Activated CD8-positive, alpha-beta memory T cell treated with anti-CD3 and anti-CD28 coated beads, Interleukin-2, amount 10 ng/mL, durations not matched to agents 7 days and 5 days (primary cell): ENCODE results near the gene PGGT1B. TPM values are rescaled to one million over a fixed set of nuclear protein-coding genes. Genes with fewer than 3 reads are reported as not detected.

Experiments
- ATAC-seq: fragments of 150-1000 bp; cut with Tn5 transposase; one replicate; pipeline ENCODE4 v1.10.0; 2021; ENCODE audit warnings: moderate library complexity
- CTCF ChIA-PET: fragments of 350-600 bp; sonication (Branson Sonifier 250); formaldehyde crosslinking; loops from one replicate; lab custom pipeline; 2021; ENCODE audit warnings: antibody characterized with exemption; lab: Charles Lee
- DNase-seq: peaks from one replicate; pipeline ENCODE4 v3.0.0-alpha.2; 2020
- H3K27ac Mint-ChIP-seq: one replicate; pipeline ENCODE4 v1.8.0; 2021; ENCODE audit warnings: mild to moderate bottlenecking, mixed read lengths
- H3K27me3 Mint-ChIP-seq: one replicate; pipeline ENCODE4 v1.8.0; 2021; ENCODE audit warnings: mixed read lengths
- H3K36me3 Mint-ChIP-seq: one replicate; pipeline ENCODE4 v1.8.0; 2021; ENCODE audit warnings: mild to moderate bottlenecking, mixed read lengths
- H3K4me1 Mint-ChIP-seq: one replicate; pipeline ENCODE4 v1.8.0; 2021; ENCODE audit warnings: mixed read lengths
- H3K4me3 Mint-ChIP-seq: one replicate; pipeline ENCODE4 v1.8.0; 2021; ENCODE audit warnings: mild to moderate bottlenecking, moderate library complexity, mixed read lengths
- H3K9me3 Mint-ChIP-seq: one replicate; pipeline ENCODE4 v1.8.0; 2022; ENCODE audit warnings: low read depth, mixed read lengths
- total RNA-seq, 2 experiments: library from RNA; stranded (reverse); gene quantifications; one replicate each; pipeline ENCODE4 v1.2.3, GENCODE V29; 2021

The PGGT1B gene
- total RNA-seq, 2 experiments from 2014 or later = 29.9 to 33.3 TPM

- H3K27ac Mint-ChIP-seq = no peak overlapping the region
- CTCF ChIA-PET = interaction anchor here (0.6 to 2.0 kb wide), 2 partner anchors 10 to 17 kb away, joined by 3 to 5 read pairs; no protein-coding TSS in a partner anchor
- peak overlapping the region; percentile 80 for H3K4me3 Mint-ChIP-seq
- DNase-seq (no peak), ATAC-seq (no peak)
- H3K36me3 Mint-ChIP-seq = peaks cover 4% of the 10 kb centered on the region
- H3K4me1 Mint-ChIP-seq = peaks cover 13% of the 10 kb centered on the region
- H3K9me3 Mint-ChIP-seq = peaks cover 4% of the 10 kb centered on the region
- peaks cover 62% of the 10 kb centered on the region for H3K27me3 Mint-ChIP-seq
Measured at GRCh38 chr5:115168829-115169486, 93.7 kb downstream of the PGGT1B start.

- Mint-ChIP-seq H3K27me3 (peaks cover 46% of the 10 kb centered on the region), H3K4me3 (no peak overlapping the region), H3K36me3 (peaks cover 4% of the 10 kb centered on the region), H3K4me1 (peaks cover 13% of the 10 kb centered on the region), H3K9me3 (peaks cover 4% of the 10 kb centered on the region), H3K27ac (no peak overlapping the region)
- CTCF ChIA-PET = no interaction called here
- no peak for ATAC-seq
- DNase-seq = no peak
Measured at GRCh38 chr5:115166744-115167393, 95.8 kb downstream of the PGGT1B start.

- peaks cover 8% of the 10 kb centered on the region for H3K4me1 Mint-ChIP-seq
- CTCF ChIA-PET = no interaction called here
- H3K36me3 Mint-ChIP-seq = peaks cover 4% of the 10 kb centered on the region
- H3K9me3 Mint-ChIP-seq = peaks cover 4% of the 10 kb centered on the region
- ATAC-seq = no peak
- no peak for DNase-seq
- H3K27ac Mint-ChIP-seq = no peak overlapping the region
- peaks cover 44% of the 10 kb centered on the region for H3K27me3 Mint-ChIP-seq
- no peak overlapping the region for H3K4me3 Mint-ChIP-seq
Measured at GRCh38 chr5:115165790-115166189, 96.9 kb downstream of the PGGT1B start.

- CTCF ChIA-PET = no interaction called here
- peaks cover 48% of the 10 kb centered on the region for H3K27me3 Mint-ChIP-seq
- H3K36me3 Mint-ChIP-seq = no peaks in the 10 kb centered on the region
- no peaks in the 10 kb centered on the region for H3K9me3 Mint-ChIP-seq
- no peak overlapping the region for H3K27ac Mint-ChIP-seq
- H3K4me1 Mint-ChIP-seq = no peaks in the 10 kb centered on the region
- H3K4me3 Mint-ChIP-seq = no peak overlapping the region
- ATAC-seq (no peak), DNase-seq (no peak)
Measured at GRCh38 chr5:115160975-115161475, 101.7 kb downstream of the PGGT1B start.

Other genes with a start within 250 kb of the PGGT1B start
- gene TRIM36, start 93.0 kb downstream of the PGGT1B start, total RNA-seq = under 1 TPM in 1 of 2 experiments, not detected in 1; 0.29 TPM
- 1 to 10 TPM in 1 of 2 experiments, under 1 TPM in 1; 0.40 to 1.5 TPM for gene CCDC112, start 33.8 kb upstream of the PGGT1B start, total RNA-seq